ENCODE data around the gene BTBD19. TPM values are rescaled to one million over a fixed set of nuclear protein-coding genes. Genes with fewer than 3 reads are reported as not detected.
"Not testable (repeated sequence)": the region's sequence is repeated elsewhere in the genome, so short reads cannot be mapped to it uniquely, and the experiment has no call there.

The BTBD19 gene, protein sequence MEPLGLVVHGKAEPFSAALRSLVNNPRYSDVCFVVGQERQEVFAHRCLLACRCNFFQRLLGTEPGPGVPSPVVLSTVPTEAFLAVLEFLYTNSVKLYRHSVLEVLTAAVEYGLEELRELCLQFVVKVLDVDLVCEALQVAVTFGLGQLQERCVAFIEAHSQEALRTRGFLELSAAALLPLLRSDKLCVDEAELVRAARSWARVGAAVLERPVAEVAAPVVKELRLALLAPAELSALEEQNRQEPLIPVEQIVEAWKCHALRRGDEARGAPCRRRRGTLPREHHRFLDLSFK
- 2.2 TPM for polyA plus RNA-seq (2013, experiment 1 of 2)
- 2.0 TPM for polyA plus RNA-seq (2013, experiment 2 of 2)

GRCh38 chr1:44808063-44808937, at the start of gene BTBD19:
BTBD19 (plus strand) TSS chr1:44808523; CDS start chr1:44808821, 298 bp downstream.
- H3K4me1 ChIP-seq (ENCODE audit: control insufficient read depth in 2 of 2, insufficient read depth in 1 of 2, low read depth in 1 of 2, low read length in 2 of 2), result peaks cover 28 to 48% of the 10 kb centered on the region in 2 donors
- H3K36me3 ChIP-seq (replicated peaks in 1 of 2; ENCODE audit: control insufficient read depth in 2 of 2, insufficient read depth in 2 of 2, low read length in 2 of 2), result peaks cover 20 to 34% of the 10 kb centered on the region in 2 donors
- no CpG with 5 or more reads among the region's 23 CpGs for WGBS, 2 donors (ENCODE audit: extremely low coverage in 2 of 2, insufficient read length in 2 of 2, insufficient replicate concordance in 1 of 2)

GRCh38 chr1:44759077-44759476, 49.2 kb upstream of the BTBD19 start:
- H3K36me3 ChIP-seq (replicated peaks in 1 of 2; ENCODE audit: control insufficient read depth in 2 of 2, insufficient read depth in 2 of 2, low read length in 2 of 2), result peaks cover 75 to 100% of the 10 kb centered on the region in 2 donors
- no peaks in the 10 kb centered on the region for H3K4me1 ChIP-seq (ENCODE audit: control insufficient read depth in 2 of 2, insufficient read depth in 1 of 2, low read depth in 1 of 2, low read length in 2 of 2)
- no peak overlapping the region for H2BK120ac ChIP-seq (ENCODE audit: low read depth, low read length)

More at GRCh38 chr1:44808063-44808937, at the start of gene BTBD19:
- Histone ChIP-seq H4K91ac (ENCODE audit: low read depth, low read length, poor library complexity) (peak within 1 kb of the TSS; percentile 41), H3K79me1 (ENCODE audit: low read depth, low read length) (peaks cover 5% of the 10 kb centered on the region), H2AFZ (ENCODE audit: low read length) (peak within 1 kb of the TSS; percentile 78), H3K4me2 (ENCODE audit: insufficient read depth, low read length, poor library complexity, severe bottlenecking) (peak within 1 kb of the TSS; percentile 64), H3K9me3 (replicated peaks in 1 of 2; ENCODE audit: control insufficient read depth in 2 of 2, insufficient read depth in 1 of 2, low read depth in 1 of 2, low read length in 2 of 2) (no peaks in the 10 kb centered on the region), H2BK12ac (ENCODE audit: low read length) (peak within 1 kb of the TSS; percentile 84), H2BK120ac (ENCODE audit: low read depth, low read length) (peak within 1 kb of the TSS; percentile 58), H3K23ac (ENCODE audit: low read depth, low read length, poor library complexity) (peak within 1 kb of the TSS; percentile 45), H3K4me3 (ENCODE audit: low read length in 2 of 2) (peak within 1 kb of the TSS in 1 of 2 donors; percentile 47), H2BK15ac (ENCODE audit: low read length) (peak within 1 kb of the TSS; percentile 52), H2BK5ac (ENCODE audit: low read length) (peak within 1 kb of the TSS; percentile 88), H4K8ac (ENCODE audit: low read depth, low read length) (no peak within 1 kb of the TSS), H3K27ac (replicated peaks; ENCODE audit: low read length) (peak within 1 kb of the TSS; percentile 93), H3K9ac (ENCODE audit: low read depth, low read length, poor library complexity) (peak within 1 kb of the TSS; percentile 75), H3K27me3 (ENCODE audit: control insufficient read depth in 3 of 3, insufficient read depth in 3 of 3, low read depth in 1 of 3, low read length in 3 of 3) (peaks cover 0 to 4% (median 0%) of the 10 kb centered on the region in 3 experiments), H2AK5ac (ENCODE audit: low read depth, low read length) (peak within 1 kb of the TSS; percentile 96), H3K4ac (ENCODE audit: low read length) (peak within 1 kb of the TSS; percentile 97), H3K14ac (ENCODE audit: low read length) (no peak within 1 kb of the TSS), H3K18ac (ENCODE audit: low read length) (peak within 1 kb of the TSS; percentile 98)
- DNase-seq (ENCODE audit: low spot score), result no peak

DNA sequence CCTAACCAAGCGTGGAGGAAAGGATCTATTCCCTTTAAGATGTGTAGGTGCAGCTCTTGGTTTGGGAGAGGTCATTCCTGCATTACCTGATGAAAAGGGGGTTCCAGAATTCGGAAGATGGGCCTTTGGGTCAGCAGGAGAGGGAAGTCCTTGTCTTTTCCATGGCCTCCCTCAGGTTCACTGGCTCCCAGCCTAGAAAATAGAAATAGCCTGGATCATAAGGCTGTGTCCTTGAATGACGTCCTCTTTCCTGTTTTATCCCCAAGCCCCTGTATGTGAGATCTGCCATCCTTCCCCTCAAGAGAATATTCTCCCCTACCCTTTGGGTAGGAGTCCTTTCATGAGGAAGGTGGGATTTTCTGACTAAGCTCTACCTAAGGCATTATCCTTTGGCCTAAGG, 47.4 kb upstream of the BTBD19 start:
- H3K79me1 ChIP-seq (ENCODE audit: low read depth, low read length), result no peaks in the 10 kb centered on the region
- H2BK12ac ChIP-seq (ENCODE audit: low read length), result no peak overlapping the region
- H2BK120ac ChIP-seq (ENCODE audit: low read depth, low read length), result no peak overlapping the region
- H3K27me3 ChIP-seq (ENCODE audit: control insufficient read depth in 3 of 3, insufficient read depth in 3 of 3, low read depth in 1 of 3, low read length in 3 of 3), result no peaks in the 10 kb centered on the region
- no peak overlapping the region for H3K4me3 ChIP-seq (ENCODE audit: low read length in 2 of 2)
- no peak overlapping the region for H4K8ac ChIP-seq (ENCODE audit: low read depth, low read length)
- no peak overlapping the region for H3K23ac ChIP-seq (ENCODE audit: low read depth, low read length, poor library complexity)
- H2BK5ac ChIP-seq (ENCODE audit: low read length), result no peak overlapping the region
- H3K27ac ChIP-seq (replicated peaks; ENCODE audit: low read length), result no peak overlapping the region
- H3K4me1 ChIP-seq (ENCODE audit: control insufficient read depth in 2 of 2, insufficient read depth in 1 of 2, low read depth in 1 of 2, low read length in 2 of 2), result no peaks in the 10 kb centered on the region
- peaks cover 61 to 100% of the 10 kb centered on the region in 2 donors for H3K36me3 ChIP-seq (replicated peaks in 1 of 2; ENCODE audit: control insufficient read depth in 2 of 2, insufficient read depth in 2 of 2, low read length in 2 of 2)
- WGBS, 2 donors (ENCODE audit: extremely low coverage in 2 of 2, insufficient read length in 2 of 2, insufficient replicate concordance in 1 of 2), result no CpG with 5 or more reads among the region's 3 CpGs
- no peak overlapping the region for H3K4ac ChIP-seq (ENCODE audit: low read length)
- peaks cover 0 to 7% of the 10 kb centered on the region in 2 donors for H3K9me3 ChIP-seq (replicated peaks in 1 of 2; ENCODE audit: control insufficient read depth in 2 of 2, insufficient read depth in 1 of 2, low read depth in 1 of 2, low read length in 2 of 2)
- H4K91ac ChIP-seq (ENCODE audit: low read depth, low read length, poor library complexity), result no peak overlapping the region
- H2AFZ ChIP-seq (ENCODE audit: low read length), result no peak overlapping the region
- no peak overlapping the region for H3K14ac ChIP-seq (ENCODE audit: low read length)
- DNase-seq (ENCODE audit: low spot score), result no peak
- no peak overlapping the region for H3K18ac ChIP-seq (ENCODE audit: low read length)
- no peak overlapping the region for H2BK15ac ChIP-seq (ENCODE audit: low read length)
- H3K4me2 ChIP-seq (ENCODE audit: insufficient read depth, low read length, poor library complexity, severe bottlenecking), result no peak overlapping the region
- H3K9ac ChIP-seq (ENCODE audit: low read depth, low read length, poor library complexity), result no peak overlapping the region
- H2AK5ac ChIP-seq (ENCODE audit: low read depth, low read length), result no peak overlapping the region

More at GRCh38 chr1:44759077-44759476, 49.2 kb upstream of the BTBD19 start:
- Histone ChIP-seq H3K23ac (ENCODE audit: low read depth, low read length, poor library complexity) (no peak overlapping the region), H3K4me2 (ENCODE audit: insufficient read depth, low read length, poor library complexity, severe bottlenecking) (no peak overlapping the region), H3K4ac (ENCODE audit: low read length) (no peak overlapping the region), H2BK15ac (ENCODE audit: low read length) (no peak overlapping the region), H2BK5ac (ENCODE audit: low read length) (no peak overlapping the region), H3K79me1 (ENCODE audit: low read depth, low read length) (no peaks in the 10 kb centered on the region), H4K8ac (ENCODE audit: low read depth, low read length) (no peak overlapping the region), H3K9ac (ENCODE audit: low read depth, low read length, poor library complexity) (peak overlapping the region; percentile 0), H3K14ac (ENCODE audit: low read length) (no peak overlapping the region), H4K91ac (ENCODE audit: low read depth, low read length, poor library complexity) (no peak overlapping the region), H3K18ac (ENCODE audit: low read length) (no peak overlapping the region), H3K27me3 (ENCODE audit: control insufficient read depth in 3 of 3, insufficient read depth in 3 of 3, low read depth in 1 of 3, low read length in 3 of 3) (no peaks in the 10 kb centered on the region), H3K9me3 (replicated peaks in 1 of 2; ENCODE audit: control insufficient read depth in 2 of 2, insufficient read depth in 1 of 2, low read depth in 1 of 2, low read length in 2 of 2) (peaks cover 0 to 7% of the 10 kb centered on the region in 2 donors), H2AK5ac (ENCODE audit: low read depth, low read length) (no peak overlapping the region), H2BK12ac (ENCODE audit: low read length) (no peak overlapping the region), H3K4me3 (ENCODE audit: low read length in 2 of 2) (peak overlapping the region in 1 of 2 donors; percentile 19), H3K27ac (replicated peaks; ENCODE audit: low read length) (no peak overlapping the region), H2AFZ (ENCODE audit: low read length) (no peak overlapping the region)
- no peak for DNase-seq (ENCODE audit: low spot score)
- WGBS, 2 donors (ENCODE audit: extremely low coverage in 2 of 2, insufficient read length in 2 of 2, insufficient replicate concordance in 1 of 2), result no CpG with 5 or more reads among the region's 11 CpGs

- H3K79me1 ChIP-seq (ENCODE audit: low read depth, low read length); H4K91ac ChIP-seq (ENCODE audit: low read depth, low read length, poor library complexity); H3K9ac ChIP-seq (ENCODE audit: low read depth, low read length, poor library complexity); H4K8ac ChIP-seq (ENCODE audit: low read depth, low read length); H2BK5ac ChIP-seq (ENCODE audit: low read length); H3K23ac ChIP-seq (ENCODE audit: low read depth, low read length, poor library complexity); H3K18ac ChIP-seq (ENCODE audit: low read length); H3K27ac ChIP-seq (replicated peaks; ENCODE audit: low read length); DNase-seq (ENCODE audit: low spot score); H2BK120ac ChIP-seq (ENCODE audit: low read depth, low read length); H3K14ac ChIP-seq (ENCODE audit: low read length); H3K4me2 ChIP-seq (ENCODE audit: insufficient read depth, low read length, poor library complexity, severe bottlenecking); H2AK5ac ChIP-seq (ENCODE audit: low read depth, low read length); H3K4me1 ChIP-seq (ENCODE audit: control insufficient read depth in 2 of 2, insufficient read depth in 1 of 2, low read depth in 1 of 2, low read length in 2 of 2); H3K9me3 ChIP-seq (replicated peaks in 1 of 2; ENCODE audit: control insufficient read depth in 2 of 2, insufficient read depth in 1 of 2, low read depth in 1 of 2, low read length in 2 of 2); H3K27me3 ChIP-seq (ENCODE audit: control insufficient read depth in 3 of 3, insufficient read depth in 3 of 3, low read depth in 1 of 3, low read length in 3 of 3); H2BK15ac ChIP-seq (ENCODE audit: low read length); H2AFZ ChIP-seq (ENCODE audit: low read length); H3K4ac ChIP-seq (ENCODE audit: low read length); H3K4me3 ChIP-seq (ENCODE audit: low read length in 2 of 2); H2BK12ac ChIP-seq (ENCODE audit: low read length): not testable (repeated sequence)
- WGBS, 2 donors (ENCODE audit: extremely low coverage in 2 of 2, insufficient read length in 2 of 2, insufficient replicate concordance in 1 of 2), result no CpG with 5 or more reads among the region's 6 CpGs
- peaks cover 31 to 66% of the 10 kb centered on the region in 2 donors for H3K36me3 ChIP-seq (replicated peaks in 1 of 2; ENCODE audit: control insufficient read depth in 2 of 2, insufficient read depth in 2 of 2, low read length in 2 of 2)
These were observed 41.9 kb upstream of the BTBD19 start for GRCh38 chr1:44766421-44766820.
